Limb (tissue), 2 donors: ENCODE measurements around the gene CAPN8.

Source experiments
- DNase-seq, 2 donors: peaks; one replicate each; pipeline ENCODE4 v3.0.0-alpha.2; 2016; ENCODE audit errors: extremely low spot score in 2 of 2

The CAPN8 gene

DNA sequence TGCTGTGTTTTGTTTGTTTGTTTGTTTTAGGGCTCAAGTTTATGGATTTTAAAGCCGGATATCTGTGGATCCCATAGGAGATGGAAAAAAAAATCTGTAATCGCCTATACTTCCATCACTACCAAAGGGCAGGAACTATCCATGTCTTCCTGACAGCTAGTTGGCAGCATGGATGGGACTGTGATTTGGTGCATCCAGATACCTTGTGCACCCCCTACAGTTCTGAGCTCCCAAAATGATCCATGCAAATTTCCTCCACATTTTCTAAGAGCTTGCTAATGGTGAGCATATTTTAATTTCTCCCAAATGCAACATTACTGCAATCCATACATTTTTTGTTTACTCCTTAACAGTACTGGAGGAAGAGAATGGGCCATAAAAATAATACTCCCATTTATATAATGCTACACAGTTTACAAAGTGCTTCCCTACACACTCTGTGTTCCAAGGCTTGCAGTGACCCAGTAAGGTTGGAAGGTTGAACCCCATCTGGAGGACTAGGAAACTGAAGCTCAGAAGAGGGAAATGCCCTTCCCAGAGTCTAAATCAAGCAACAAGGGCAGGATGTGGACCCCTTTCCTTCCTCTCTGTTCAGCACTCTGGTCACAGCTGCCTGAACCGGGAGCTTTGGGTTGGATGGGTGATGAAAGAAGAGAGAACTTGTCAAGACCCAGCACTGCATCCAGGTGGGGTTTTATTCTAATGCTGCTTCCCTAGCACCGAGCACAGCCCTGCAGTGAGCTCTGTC lies 48.0 kb downstream of the CAPN8 start:
- no peak for DNase-seq

DNA sequence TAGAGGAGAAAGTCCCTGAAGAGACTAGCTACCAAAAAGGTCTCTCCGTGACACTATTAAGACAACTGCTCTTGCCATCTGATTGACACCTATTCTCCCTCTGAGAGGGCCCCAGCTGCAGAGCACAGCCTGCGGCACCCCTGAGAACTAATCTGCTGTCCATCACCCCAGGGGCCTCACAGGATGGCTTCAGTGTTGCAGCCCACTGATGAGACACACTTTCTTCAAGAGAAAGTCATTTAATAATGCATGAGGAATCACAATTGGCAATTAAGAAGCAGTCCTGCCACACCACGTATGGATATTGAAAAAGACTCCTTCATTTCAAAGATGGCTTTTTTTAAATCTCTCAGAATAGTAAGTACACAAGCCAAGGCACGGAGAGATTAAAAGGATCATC lies 48.9 kb downstream of the CAPN8 start:
- DNase-seq: no peak

DNA sequence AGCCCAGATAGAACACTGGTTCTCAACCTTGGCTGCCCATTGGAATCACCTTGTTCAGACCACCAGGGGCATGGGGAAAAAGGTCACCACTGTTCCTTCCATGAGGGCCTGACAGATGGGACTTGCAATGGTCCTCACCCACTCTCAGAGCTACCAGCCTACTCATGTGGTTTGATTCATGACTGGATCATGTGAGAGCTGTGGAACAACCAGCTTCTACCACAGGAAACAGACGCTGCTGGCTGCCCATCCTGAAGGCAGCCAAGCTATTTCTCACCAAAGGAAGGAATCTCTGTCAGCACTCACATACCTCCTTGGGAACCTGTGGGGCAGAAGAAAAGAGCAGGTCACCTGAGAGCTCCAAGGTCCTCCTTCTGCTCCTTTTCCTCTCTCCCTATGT lies 53.6 kb downstream of the CAPN8 start:
- no peak for DNase-seq

DNA sequence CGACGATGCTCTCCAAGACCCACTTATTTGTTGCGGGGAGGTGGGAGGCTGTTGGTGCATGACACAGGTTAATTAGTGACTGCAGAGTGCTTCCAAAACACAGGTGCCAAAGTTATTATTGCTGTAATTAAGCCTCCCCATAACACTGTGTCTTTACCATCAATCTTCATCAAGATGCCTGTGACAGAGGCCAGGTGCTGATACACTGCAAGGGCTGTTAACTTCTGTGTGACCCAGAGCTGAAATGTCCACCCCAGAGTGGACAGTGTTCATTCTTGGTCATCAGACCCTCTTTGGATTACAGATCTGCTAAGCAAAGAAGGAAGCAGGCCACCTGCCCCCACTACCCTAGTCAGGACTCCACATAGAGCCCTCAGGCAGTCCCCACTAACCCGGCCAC lies 55.5 kb downstream of the CAPN8 start:
- no peak for DNase-seq

DNA sequence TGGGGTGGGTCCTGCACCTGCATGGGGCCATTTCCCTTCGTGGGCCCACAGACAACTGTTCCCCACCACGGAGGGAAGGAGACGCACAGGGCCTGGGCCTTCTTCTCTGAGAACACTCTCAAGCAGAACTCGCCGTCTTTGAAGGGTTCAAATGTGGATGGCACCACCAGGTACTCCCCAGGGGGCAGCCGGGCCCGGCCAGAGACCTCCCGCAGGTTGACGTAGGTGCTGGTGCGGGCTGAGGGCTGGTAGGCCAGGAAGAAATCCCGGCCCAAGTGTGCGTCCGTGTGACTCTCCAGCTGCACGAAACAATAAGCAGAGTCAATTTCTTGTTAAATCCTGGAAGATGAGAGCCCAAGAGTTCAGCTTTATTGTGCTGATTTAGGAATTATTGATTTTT lies 56.4 kb downstream of the CAPN8 start:
- no peak for DNase-seq

DNA sequence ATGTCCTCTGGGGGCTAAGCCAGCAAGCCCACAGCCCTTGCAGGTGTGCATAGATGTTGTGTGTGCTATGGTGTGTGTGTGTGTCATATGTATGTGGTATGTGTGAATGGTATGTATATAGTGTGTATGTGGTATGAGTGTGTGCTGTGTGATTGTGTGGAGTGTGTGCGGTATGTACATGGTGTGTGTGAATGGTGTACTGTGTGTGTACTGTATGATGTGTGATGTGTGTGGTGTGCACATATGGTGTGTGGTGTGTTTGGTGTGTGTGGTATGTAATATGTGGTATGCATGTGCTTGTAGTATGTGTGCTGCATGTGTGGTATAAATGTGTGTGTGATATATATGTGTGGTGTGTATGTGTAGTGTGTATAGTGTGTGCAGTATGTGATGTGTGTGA lies 107.0 kb downstream of the CAPN8 start:
- DNase-seq: no peak

DNA sequence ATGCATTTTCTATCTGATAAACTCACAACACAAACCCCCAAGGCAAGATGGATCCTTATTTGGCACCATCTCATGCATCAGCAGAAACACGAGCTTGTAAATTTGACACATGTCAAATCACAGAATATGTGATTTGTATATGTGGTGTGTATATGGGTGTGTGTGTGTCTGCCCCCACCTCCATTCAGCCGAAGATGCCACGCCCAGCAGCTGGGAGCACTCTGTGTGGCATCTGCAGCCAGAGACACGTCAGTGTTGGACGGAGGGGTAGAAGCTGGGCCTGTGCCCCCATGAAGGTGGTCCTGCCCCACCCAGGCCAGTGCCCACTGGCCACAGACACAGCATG lies 108.4 kb downstream of the CAPN8 start:
- no peak for DNase-seq

DNA sequence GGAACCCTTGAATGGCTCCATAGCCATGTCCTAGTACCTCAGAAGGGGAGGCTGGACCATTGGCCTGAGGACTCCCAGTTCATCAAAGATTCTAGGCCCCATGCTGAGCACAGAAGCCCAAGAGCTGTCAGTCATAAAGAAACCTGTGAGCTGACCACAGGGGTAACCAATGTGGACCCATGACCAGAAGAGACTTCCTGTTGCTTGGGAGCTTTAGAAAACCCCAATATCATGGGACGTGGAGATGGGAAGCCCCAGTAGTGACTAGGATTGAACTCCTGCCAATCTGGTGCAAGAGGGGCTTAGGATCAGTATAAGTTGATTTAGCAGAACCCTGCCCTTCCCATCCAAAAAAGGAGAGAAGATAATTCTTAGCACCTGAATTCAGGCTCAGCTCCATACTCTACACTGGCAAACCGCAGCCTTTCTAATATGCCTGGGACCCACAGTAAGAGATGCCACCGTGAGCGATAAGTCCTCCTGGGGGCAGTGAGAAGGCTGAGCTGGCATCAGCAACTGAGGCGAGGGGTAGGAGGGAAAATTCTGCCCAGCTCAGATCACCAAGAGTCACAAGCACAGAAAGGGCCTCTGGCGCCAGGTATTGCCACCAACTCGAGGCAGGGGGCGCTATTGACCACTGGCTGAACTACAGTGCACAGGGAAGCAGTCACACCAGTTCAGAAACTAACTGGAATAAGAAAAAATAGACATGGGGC lies 108.9 kb downstream of the CAPN8 start:
- no peak for DNase-seq

DNA sequence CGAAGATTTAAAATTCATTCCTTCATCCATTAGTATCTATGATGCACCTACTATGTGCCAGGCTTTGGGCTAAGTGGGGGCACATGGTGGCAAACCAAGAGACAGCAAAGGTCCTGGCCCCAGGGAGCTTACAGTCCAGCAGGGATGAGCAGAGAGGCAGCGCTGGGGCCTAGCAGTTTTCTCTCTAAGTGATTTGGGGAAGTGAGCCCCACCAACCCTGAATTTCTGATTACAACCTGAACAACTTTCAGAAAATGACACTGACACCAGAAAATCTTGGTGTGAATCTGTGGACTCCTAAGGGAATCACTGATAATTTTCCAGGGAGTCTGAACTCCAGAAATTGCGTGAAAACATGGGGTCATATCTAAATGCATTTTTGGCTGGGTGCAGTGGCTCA lies 111.5 kb downstream of the CAPN8 start:
- DNase-seq: no peak

DNA sequence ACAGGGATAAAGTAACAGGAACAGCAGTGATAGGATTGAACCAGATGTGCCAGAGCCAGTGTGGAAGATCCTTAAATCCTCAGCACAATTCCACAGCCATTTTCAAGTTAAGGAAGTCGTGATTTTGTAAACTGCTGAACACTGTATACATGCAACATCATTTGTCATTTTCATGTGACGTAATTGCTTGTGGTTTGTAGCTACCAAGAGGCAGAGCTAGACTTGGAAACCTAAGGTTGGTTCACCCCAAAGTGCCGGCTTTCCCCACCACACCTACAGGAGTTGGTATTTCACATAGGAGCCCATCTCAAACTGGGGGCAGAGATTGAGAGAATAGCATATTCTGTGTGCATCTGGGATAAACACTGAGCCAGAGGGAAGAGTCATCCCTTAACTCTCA lies 113.9 kb downstream of the CAPN8 start:
- no peak for DNase-seq

DNA sequence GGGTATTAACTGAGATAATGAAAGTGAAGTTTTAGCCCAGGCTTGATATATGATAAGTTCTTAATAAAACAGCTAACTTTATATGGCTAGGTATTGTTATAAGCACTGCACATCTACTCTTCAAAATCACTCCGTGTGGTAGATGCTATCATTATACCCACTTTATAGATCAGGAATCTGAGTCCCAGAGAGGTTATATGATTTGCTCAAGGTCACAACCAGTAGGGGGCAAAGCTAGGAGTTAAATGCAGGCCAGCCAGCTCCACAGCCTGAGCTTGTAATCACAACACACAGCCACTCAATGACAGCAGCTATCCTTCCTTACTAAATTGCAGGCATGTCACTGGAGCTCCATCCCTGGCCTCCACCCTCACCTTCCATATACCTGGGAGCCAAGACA lies 115.8 kb downstream of the CAPN8 start:
- DNase-seq: no peak

DNA sequence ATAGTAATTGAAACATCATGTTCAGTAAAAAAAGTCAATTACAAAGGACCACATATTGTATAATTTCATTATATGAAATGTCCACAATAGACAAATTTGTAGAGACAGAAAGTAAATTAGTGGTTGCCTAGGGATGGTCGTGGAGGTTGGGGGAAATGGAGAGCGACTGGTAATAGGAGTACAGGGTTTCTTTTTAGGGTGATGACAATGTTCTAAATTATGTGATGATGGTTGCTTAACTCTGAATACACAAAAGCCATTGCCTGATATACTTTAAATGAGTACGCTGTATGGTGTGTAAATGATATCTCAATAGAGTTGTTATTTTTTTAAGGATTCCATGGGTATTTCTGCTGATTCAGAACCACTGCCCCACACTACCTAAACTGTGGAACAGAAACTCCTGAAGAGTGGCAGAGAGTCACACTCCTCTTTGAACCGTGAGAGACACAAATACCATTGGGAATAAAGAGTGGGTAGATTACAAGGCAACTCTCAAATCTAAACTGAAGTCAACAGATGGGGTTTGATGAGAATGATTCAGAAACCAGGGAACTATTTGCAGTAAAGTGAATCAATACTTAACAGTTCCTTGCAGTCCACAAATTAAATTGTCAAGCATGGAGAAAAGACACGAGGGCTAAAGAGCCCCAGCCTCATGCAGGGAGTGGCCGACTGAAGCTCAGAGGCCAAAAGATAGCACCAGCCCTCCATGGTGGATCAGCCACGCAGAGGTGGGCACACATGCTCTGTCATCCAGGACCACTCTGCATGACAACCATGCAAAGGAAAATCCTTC lies 118.0 kb downstream of the CAPN8 start:
- no peak for DNase-seq

DNA sequence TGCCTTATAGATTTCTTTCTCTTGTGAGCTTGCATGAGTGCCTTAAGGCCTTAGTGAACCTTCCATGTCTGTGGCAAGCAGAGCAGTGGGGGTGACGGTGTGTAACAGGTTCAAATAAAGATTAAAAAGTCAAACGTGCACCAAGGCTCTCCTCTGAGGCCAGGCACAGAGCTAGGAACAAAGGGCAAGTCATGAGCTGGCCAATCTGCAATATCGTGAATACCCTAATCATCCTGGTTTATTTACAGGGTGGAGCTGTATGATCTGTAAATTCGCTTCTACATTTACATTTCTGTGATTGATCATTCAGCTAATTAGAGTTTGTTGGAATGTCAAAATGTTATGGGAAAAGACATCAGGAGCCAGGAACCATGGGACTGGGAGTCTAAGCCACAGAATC lies 120.2 kb downstream of the CAPN8 start:
- DNase-seq: no peak

DNA sequence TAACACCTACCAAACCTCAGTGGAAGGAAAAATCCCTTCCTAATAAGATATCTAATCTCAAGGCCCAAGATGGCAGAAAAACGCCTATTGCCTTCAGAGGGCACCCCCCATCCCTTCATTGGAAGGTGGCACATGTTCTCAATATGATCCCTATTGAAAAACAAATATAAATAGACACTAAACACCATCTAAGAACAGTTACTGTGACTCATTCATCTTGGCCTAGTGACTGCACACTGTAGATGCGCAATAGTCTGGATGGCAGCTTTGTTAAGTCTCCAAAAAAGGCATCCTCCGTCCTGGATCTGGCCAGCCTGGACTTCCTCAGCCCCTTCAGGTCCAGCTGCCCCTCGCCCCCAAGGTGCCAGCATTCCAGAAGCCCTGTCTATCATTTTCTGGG lies 121.9 kb downstream of the CAPN8 start:
- DNase-seq: no peak

DNA sequence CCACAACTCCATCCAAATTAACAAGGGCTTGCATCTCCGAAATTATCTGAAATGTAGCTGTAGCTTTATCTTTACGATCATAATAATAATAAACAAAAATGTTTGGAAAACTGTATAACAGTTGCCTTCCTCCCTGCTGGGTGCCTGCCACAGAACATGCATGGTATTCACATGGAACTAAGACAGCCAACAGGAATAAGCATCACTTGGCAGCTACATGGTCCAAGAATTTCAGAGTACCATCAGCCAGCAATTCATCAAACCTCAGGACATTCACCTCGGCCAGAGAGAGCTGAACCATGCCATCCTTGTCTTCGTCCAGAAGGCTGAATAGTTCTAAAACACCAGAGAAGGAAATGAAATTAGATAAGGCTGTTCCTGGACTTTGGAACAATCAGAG lies 122.7 kb downstream of the CAPN8 start:
- DNase-seq: no peak

DNA sequence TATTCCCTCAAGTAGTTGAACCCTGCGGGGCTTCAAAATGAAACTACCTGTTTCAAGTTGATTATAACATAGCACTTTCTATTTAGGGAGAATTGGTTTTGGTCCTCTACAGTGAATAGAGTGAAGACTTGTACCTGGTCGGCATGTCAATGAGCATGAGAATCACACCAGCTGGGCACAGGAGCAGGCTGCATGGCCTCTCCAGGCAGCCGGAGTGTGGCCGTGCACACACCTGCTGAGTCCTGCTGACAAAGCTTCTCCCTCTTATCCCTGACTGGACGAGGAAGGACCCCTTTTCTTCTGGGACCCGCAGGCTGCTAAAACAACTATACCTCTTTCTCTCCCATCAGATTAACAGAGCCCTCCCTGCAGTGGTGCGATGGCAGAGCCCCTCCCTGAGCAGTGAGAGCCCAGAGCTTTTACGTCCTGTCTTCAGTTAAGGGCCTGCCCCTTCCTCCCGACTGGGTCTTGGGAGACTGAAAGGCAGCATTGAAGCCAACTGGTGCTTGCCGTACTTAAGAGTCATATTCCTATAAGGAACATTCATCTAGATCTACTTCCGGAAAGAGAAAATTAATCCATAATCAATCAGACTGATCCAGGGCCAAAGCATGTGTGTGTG lies 124.9 kb downstream of the CAPN8 start:
- no peak for DNase-seq

DNA sequence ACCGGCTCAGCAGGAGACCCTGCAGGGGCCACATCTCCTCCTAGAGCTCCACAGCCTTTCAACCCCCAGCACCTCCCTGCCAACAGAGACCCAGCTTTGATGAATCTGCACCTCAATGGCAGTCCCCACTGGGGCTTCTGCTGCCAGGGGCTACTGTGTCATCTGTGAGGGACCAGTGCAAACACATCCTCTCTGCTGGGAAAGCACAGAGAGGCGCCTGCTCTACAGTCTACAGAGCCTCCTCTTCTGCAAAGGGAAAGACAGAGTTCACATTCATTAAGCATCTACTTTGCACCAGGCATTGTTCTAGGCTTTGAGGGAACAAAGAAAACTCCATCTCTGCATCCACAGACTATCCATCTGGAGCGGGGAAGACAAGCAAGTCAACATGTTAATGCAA lies 125.8 kb downstream of the CAPN8 start:
- no peak for DNase-seq

DNA sequence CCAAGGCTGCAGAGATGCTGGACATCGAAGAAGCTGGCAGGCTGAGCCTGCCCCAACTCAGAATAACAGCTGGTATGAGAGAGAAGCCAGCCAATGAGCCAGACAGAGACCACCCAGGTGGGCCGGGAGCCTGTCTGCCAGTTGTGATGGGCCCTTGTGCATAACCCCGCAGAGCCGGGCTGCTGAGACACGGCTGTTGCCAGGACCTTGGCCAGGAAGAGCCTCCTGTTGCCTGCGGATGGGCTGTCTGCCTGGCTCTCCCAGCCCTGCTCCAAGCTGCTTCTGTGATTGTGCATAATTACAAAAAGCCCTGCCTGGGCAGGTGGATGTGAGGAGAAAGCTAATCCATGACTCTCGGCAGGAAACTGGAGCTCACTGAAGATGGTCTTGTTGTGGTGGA lies 126.5 kb downstream of the CAPN8 start:
- DNase-seq: no peak

DNA sequence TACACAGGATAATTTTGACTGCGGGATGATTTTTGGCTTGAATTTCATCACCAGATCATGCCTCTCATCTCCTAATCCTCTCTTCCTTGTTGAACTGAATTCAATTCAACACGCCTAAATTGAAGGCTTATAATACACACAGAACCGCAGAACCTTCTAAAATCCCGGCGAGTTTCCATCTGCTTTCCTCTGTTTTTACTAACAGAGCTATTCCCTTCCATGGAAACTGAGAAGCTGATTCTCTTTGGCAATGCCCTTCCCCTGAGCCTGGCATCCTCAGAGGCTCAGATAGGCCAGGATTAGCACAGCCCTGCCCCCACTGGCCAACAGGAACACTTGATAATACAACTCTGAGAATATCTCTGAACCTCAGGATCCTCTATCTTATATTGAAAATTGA lies 130.2 kb downstream of the CAPN8 start:
- DNase-seq: peak in 1 of 2 donors; percentile 24

DNA sequence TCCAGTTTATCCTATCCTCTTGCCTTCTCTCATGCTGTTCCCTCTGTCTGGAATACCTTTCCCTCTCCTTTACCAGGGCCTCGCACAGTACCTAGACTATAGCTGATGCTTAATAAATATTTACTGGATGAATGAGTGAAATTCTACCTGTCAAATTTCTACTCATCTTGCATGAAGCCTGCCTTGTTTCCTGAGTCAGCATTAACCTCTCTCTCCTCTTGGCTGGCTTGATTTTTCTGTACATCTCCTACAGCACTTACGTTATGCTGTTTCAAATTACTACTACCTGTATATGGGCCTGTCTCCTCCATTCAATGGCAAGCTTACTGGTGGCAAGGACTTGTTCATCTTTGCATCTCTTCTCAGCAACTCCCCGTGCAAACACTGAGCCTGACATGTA lies 130.8 kb downstream of the CAPN8 start:
- no peak for DNase-seq

DNA sequence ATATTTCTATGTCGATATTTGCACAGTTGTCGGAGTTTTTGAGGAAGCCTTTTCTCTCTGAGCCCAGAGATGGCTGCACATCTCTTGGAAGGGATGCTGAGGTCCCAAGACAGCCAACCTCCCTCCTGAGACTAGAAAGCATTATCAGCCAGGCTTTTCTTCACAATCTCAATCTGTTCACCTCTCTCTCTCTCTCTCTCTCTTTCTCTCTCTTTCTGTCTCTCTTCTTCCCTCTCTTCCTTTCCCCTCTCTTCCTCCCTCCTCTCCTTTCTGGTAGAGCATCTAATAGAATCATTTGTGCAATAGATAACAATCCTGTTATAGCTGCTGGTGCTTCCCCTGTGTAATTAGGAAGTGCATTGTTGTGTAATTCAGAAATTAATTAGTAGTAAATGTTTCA lies 131.8 kb downstream of the CAPN8 start:
- DNase-seq: no peak

DNA sequence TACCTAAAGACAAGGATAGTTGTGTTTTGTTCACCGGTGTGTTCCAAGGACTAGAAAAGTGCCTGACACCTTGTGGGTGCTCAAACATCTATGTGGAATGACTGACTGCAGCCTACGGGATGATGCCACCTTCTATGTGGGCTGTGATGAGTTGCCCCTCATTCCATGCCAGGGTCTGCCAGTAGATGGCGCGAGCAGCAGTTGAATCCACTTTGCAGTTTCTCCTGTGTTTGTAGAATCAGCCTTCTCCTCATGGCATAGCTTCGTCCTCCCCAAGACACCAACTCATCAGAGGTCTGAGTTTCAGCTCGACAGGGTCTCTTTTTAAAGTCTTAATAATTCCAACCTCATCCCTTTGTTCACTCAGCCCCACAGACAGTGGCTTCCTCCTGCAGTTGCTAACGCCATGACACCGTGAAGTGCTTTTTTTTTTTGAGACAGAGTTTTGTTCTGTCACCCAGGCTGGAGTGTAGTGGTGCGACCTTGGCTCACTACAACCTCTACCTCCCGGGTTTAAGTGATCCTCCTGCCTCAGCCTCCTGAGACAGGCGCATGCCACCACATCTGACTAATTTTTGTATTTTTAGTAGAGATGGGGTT lies 133.7 kb downstream of the CAPN8 start:
- DNase-seq: peak in 1 of 2 donors; percentile 62
